Astrocyte of the hippocampus (primary cell): ENCODE results near the gene FN3K.

Source experiments
- DNase-seq: peaks from one replicate; pipeline ENCODE4 v3.0.0; 2011; ENCODE audit warnings: low read depth, low spot score

Gene FN3K

DNA sequence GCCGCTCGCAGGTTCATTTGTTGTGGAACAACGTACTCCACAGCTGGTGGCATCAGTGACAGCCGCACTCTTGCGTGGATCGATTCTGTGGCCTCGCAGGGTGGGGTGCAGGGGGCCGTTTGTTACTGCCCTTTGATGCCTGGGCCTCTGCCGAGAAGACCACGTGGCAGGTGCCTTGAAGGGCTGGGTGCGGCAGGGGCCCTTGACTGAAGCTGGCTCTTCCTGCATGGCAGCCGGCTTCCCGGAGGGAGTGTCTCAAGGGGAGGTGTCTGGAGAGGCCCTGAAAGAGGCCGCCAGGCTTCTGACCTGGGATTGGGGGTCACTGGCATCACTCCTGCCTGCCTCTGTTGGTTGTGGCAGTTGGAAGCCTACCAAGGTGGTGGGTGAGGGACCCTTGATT is 60.2 kb downstream of the FN3K start:
- no peak for DNase-seq

DNA sequence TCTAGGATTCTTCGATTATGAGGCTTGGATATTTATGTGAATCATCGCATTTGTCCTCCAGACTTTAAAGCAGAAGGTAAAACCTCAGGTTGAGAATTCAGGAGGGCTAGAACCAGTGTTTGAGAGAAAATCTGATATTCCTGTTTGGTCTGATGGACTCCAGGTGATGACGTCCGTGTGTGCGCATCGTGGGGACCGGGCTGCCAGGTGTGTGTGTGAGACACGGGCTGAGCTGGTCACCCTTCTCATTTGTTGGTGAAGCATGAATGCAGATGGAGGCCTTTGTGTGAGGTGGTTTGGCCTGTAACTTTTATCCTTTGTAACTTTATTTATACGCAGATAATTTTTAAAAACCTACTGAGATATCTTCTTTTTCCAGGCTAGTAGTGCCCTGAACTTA is 61.6 kb downstream of the FN3K start:
- no peak for DNase-seq

GRCh38 chr17:82798752-82799151 is 63.3 kb downstream of the FN3K start:
- DNase-seq, result no peak

DNA sequence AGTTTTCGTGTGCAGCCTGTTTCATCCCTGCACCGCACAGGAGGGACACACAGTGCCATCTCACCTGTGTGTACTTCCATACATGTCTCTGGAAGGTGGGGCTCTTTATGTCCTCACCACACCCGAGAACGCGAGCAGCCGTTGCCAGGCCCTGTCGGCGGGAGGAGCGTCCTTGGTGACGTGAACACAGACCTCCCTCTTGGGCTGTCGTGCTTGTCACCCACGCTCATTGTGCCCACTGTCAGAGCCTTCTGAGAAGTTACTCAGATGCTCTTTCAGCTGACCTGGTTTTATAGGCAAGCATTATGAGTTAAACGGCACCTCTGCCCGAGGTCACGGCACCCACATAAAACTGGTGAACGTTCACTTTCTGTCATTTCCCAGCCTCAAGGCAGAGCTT is 64.2 kb downstream of the FN3K start:
- no peak for DNase-seq
